A549 (cell line): ENCODE data around the gene F2RL1.

Experiments
- FOXS1 ChIP-seq: fragments of 250-450 bp; sonication (Bioruptor Pico); IDR thresholded peaks from 2 replicates; pipeline ENCODE4 v1.5.0; 2020; ENCODE audit warnings: mild to moderate bottlenecking, moderate library complexity
- HOXB13 ChIP-seq: fragments of 250-450 bp; sonication (Bioruptor Pico); IDR thresholded peaks from 2 replicates; pipeline ENCODE4 v1.5.0; 2020; ENCODE audit warnings: low read depth, mild to moderate bottlenecking, moderate library complexity
- MYC ChIP-seq: IDR thresholded peaks from 2 replicates; pipeline ENCODE4 v1.6.1; 2012; ENCODE audit warnings: mild to moderate bottlenecking, inconsistent platforms, low read length, improper control_type of control experiment, borderline replicate concordance
- SMC3 ChIP-seq: fragments of >200 bp; sonication (Bioruptor Twin); formaldehyde crosslinking; IDR thresholded peaks from 3 replicates; pipeline ENCODE4 v1.6.1; 2018; ENCODE audit warnings: inconsistent platforms

DNA sequence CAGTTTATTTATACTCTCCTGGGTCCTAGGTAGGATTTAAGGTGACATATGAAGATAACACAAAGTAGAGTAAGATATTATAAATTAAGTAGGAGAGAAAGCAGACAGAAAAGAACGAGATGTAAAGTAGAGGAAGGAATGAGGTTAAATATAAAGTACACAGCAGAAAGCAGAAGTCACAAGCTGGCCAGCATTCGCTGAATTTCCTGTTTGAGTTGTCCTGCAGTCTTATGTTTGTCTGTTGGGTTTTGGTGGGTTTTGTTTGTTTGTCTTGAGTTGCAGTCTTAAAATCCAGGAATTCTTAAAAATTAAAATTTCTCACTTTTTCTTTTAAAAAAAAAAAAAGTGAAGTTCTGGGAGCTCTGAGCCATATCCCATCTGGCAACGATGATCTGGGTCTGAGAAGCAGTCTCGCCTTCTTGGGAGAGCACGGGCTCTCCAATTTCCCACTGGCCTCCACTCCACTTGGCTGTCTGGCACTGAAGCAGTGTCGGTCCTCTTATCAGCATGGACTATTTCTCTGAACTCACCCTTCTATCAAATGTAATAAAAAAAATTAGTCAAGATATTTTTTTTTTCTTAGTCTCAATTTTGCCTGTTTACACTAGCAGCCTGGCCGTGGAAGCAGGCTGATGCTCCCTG lies 33.0 kb downstream of the F2RL1 start:
- TF ChIP-seq SMC3, result no peak
- no peak for TF ChIP-seq FOXS1
- TF ChIP-seq HOXB13, result no peak
- TF ChIP-seq MYC, result no peak
